DND-41 (cell line): Measurements from ENCODE around the gene EXOSC3.

Source experiments
- ATAC-seq: fragments of 200-7000 bp; cut with Tn5 transposase; 3 replicates; pipeline ENCODE4 v1.9.1; 2021; ENCODE audit warnings: low read depth; ENCODE audit not compliant: insufficient read depth
- DNase-seq: peaks from one replicate; pipeline ENCODE4 v3.0.0-alpha.2; 2020
- H2AFZ ChIP-seq: 2 replicates; pipeline ENCODE4 v1.6.0; 2012; ENCODE audit warnings: low read depth, low read length
- H3K27ac ChIP-seq: 2 replicates; pipeline ENCODE4 v1.5.1; 2012; ENCODE audit warnings: low read length, inconsistent platforms
- H3K27me3 ChIP-seq: fragments of 200-600 bp; sonication (generic); 2 replicates; pipeline ENCODE4 v1.6.0; 2012; ENCODE audit warnings: low read length, mild to moderate bottlenecking, inconsistent platforms; ENCODE audit not compliant: insufficient read depth, poor library complexity
- H3K36me3 ChIP-seq: 2 replicates; pipeline ENCODE4 v1.5.1; 2012; ENCODE audit warnings: low read length, inconsistent platforms; ENCODE audit not compliant: insufficient read depth
- H3K4me1 ChIP-seq: 2 replicates; pipeline ENCODE4 v1.5.1; 2012; ENCODE audit warnings: mild to moderate bottlenecking, low read length; ENCODE audit not compliant: insufficient read depth
- H3K4me2 ChIP-seq: 2 replicates; pipeline ENCODE4 v1.6.0; 2012; ENCODE audit warnings: mild to moderate bottlenecking, moderate library complexity, low read length, inconsistent platforms; ENCODE audit not compliant: insufficient read depth
- H3K4me3 ChIP-seq, 2 experiments: fragments of 200-600 bp in 1 of 2; shearing (Covaris generic) in 1 of 2; 2 replicates each; pipeline ENCODE4 v1.5.1; 2012 to 2016; ENCODE audit warnings: inconsistent platforms in 2 of 2, low read length in 2 of 2, mild to moderate bottlenecking in 2 of 2, low read depth in 1 of 2, moderate library complexity in 1 of 2
- H3K79me2 ChIP-seq: 2 replicates; pipeline ENCODE4 v1.6.0; 2012; ENCODE audit warnings: low read length, inconsistent platforms; ENCODE audit not compliant: insufficient read depth
- H3K9ac ChIP-seq: 2 replicates; pipeline ENCODE4 v1.6.0; 2012; ENCODE audit warnings: low read depth, mild to moderate bottlenecking, inconsistent platforms, low read length, moderate library complexity
- H3K9me3 ChIP-seq: 2 replicates; pipeline ENCODE4 v1.5.1; 2012; ENCODE audit warnings: low read length, moderate library complexity, mild to moderate bottlenecking, inconsistent platforms; ENCODE audit not compliant: insufficient read depth, severe bottlenecking
- H4K20me1 ChIP-seq: 2 replicates; pipeline ENCODE4 v1.6.0; 2012; ENCODE audit warnings: low read length; ENCODE audit not compliant: insufficient read depth
- EZH2 ChIP-seq: IDR thresholded peaks from 3 replicates; pipeline ENCODE4 v1.6.1; 2012; ENCODE audit warnings: borderline replicate concordance, low read depth, mild to moderate bottlenecking, moderate library complexity, low read length, inconsistent platforms; ENCODE audit not compliant: severe bottlenecking
- TF ChIP-seq, protein P1 (sequence below): IDR thresholded peaks from 2 replicates; pipeline ENCODE4 v1.5.1; 2012; ENCODE audit warnings: borderline replicate concordance, low read length, moderate library complexity, mild to moderate bottlenecking; ENCODE audit not compliant: poor library complexity, severe bottlenecking; ENCODE audit errors: extremely low read depth

Gene EXOSC3

GRCh38 chr9:37800631-37801286 lies 15.9 kb upstream of the EXOSC3 start, which contains the start of gene DCAF10:
Gene DCAF10 (plus strand): TSS chr9:37800797. CDS start chr9:37800867, 70 bp downstream.
- H2AFZ ChIP-seq, result peak within 1 kb of the TSS; percentile 97
- no peaks in the 10 kb centered on the region for H3K27me3 ChIP-seq
- H3K9ac ChIP-seq, result peak within 1 kb of the TSS; percentile 85
- H3K27ac ChIP-seq, result peak within 1 kb of the TSS; percentile 88
- ATAC-seq (peak; percentile 79), DNase-seq (peak; percentile 86)
- peaks cover 34% of the 10 kb centered on the region for H3K4me1 ChIP-seq
- H3K9me3 ChIP-seq, result no peaks in the 10 kb centered on the region
- peak within 1 kb of the TSS; percentile 51 to 95 for H3K4me3 ChIP-seq
- TF ChIP-seq EZH2, result no peak
- TF ChIP-seq, protein P1, sequence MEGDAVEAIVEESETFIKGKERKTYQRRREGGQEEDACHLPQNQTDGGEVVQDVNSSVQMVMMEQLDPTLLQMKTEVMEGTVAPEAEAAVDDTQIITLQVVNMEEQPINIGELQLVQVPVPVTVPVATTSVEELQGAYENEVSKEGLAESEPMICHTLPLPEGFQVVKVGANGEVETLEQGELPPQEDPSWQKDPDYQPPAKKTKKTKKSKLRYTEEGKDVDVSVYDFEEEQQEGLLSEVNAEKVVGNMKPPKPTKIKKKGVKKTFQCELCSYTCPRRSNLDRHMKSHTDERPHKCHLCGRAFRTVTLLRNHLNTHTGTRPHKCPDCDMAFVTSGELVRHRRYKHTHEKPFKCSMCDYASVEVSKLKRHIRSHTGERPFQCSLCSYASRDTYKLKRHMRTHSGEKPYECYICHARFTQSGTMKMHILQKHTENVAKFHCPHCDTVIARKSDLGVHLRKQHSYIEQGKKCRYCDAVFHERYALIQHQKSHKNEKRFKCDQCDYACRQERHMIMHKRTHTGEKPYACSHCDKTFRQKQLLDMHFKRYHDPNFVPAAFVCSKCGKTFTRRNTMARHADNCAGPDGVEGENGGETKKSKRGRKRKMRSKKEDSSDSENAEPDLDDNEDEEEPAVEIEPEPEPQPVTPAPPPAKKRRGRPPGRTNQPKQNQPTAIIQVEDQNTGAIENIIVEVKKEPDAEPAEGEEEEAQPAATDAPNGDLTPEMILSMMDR, result no peak
- peaks cover 57% of the 10 kb centered on the region for H3K79me2 ChIP-seq
- H4K20me1 ChIP-seq, result peaks cover 20% of the 10 kb centered on the region
- peak within 1 kb of the TSS; percentile 97 for H3K4me2 ChIP-seq
- peaks cover 6% of the 10 kb centered on the region; the same call in 1 of the 2 replicates for H3K36me3 ChIP-seq

GRCh38 chr9:37798677-37799076 lies 13.8 kb upstream of the EXOSC3 start:
- Histone ChIP-seq H3K4me2 (peak overlapping the region; percentile 97; the same call in 1 of the 2 replicates), H3K79me2 (peaks cover 38% of the 10 kb centered on the region), H3K4me3 (no peak overlapping the region), H4K20me1 (peaks cover 20% of the 10 kb centered on the region), H2AFZ (no peak overlapping the region), H3K9ac (no peak overlapping the region), H3K9me3 (no peaks in the 10 kb centered on the region), H3K36me3 (peaks cover 6% of the 10 kb centered on the region; the same call in 1 of the 2 replicates), H3K4me1 (peaks cover 34% of the 10 kb centered on the region), H3K27me3 (no peaks in the 10 kb centered on the region), H3K27ac (no peak overlapping the region)
- DNase-seq, result no peak
- no peak for ATAC-seq
- TF ChIP-seq, protein P1, result no peak
- no peak for TF ChIP-seq EZH2

GRCh38 chr9:37796232-37796631 lies 11.4 kb upstream of the EXOSC3 start:
- Histone ChIP-seq H4K20me1 (0 out of 2 replicates have a peak, but pooled peaks cover 2% of the 10 kb centered on the region), H3K4me1 (peaks cover 12% of the 10 kb centered on the region), H3K4me3 (no peak overlapping the region), H3K36me3 (no peaks in the 10 kb centered on the region; the same call in 1 of the 2 replicates), H3K4me2 (no peak overlapping the region), H2AFZ (no peak overlapping the region), H3K9ac (no peak overlapping the region), H3K27me3 (no peaks in the 10 kb centered on the region), H3K9me3 (no peaks in the 10 kb centered on the region), H3K79me2 (peaks cover 13% of the 10 kb centered on the region), H3K27ac (no peak overlapping the region)
- ATAC-seq (no peak), DNase-seq (no peak)
- no peak for TF ChIP-seq EZH2
- TF ChIP-seq, protein P1, result no peak
